K562 (cell line): Measurements from ENCODE around the gene C19orf47. TPM values are rescaled to one million over a fixed set of nuclear protein-coding genes. Genes with fewer than 3 reads are reported as not detected.

Experiments
- ATAC-seq: fragments of 200-7000 bp; cut with Tn5 transposase; 3 replicates; pipeline ENCODE4 v1.9.1; 2020; ENCODE audit warnings: moderate library complexity
- BruUV-seq: library from RNA; stranded (reverse); fragments of 400-500 nt; replicated peaks from 2 replicates; lab custom pipeline; 2021; lab: Mats Ljungman, UMichigan
- CTCF ChIA-PET: fragments of 300-600 bp; formaldehyde crosslinking; extraction: SDS; loops from one replicate; lab custom pipeline; 2021; ENCODE audit warnings: low intra/inter-chr PET ratio; lab: Yijun Ruan, JAX
- POLR2A ChIA-PET: fragments of 300-600, 350-650 bp; sonication (Branson Sonifier 250); formaldehyde crosslinking; extraction: SDS; loops from one replicate; lab custom pipeline; 2021; ENCODE audit warnings: antibody characterized with exemption, inconsistent platforms; lab: Yijun Ruan, JAX
- DNase-seq, 4 experiments: peaks; one replicate each; pipeline versions ENCODE4 v3.0.0 to v3.0.0-alpha.2; 2011 to 2018; ENCODE audit warnings: low spot score in 3 of 4, mixed read lengths in 3 of 4; ENCODE audit errors: extremely low read depth in 1 of 4
- FAIRE-seq: peaks from 2 replicates; lab custom pipeline; 2011; peaks lifted over from hg19 to GRCh38; lab: Jason Lieb, UNC
- H2AFZ ChIP-seq: 2 replicates; pipeline ENCODE4 v1.6.0; 2011; ENCODE audit warnings: low read depth, low read length, control low read depth, inconsistent platforms
- H3K27ac ChIP-seq: fragments of 200-600 bp; 3 replicates; pipeline ENCODE4 v1.8.0; 2011; ENCODE audit warnings: low read depth, mild to moderate bottlenecking, control low read depth, inconsistent platforms, low read length, moderate library complexity, mixed read lengths; ENCODE audit errors: extremely low read depth
- H3K27me3 ChIP-seq, 2 experiments: fragments of 300-600 bp in 1 of 2; 2 replicates in 1 of 2; 3 replicates in 1 of 2; pipeline versions ENCODE4 v1.6.0 to v1.8.0; 2011; ENCODE audit warnings: inconsistent platforms in 2 of 2, low read length in 2 of 2, mild to moderate bottlenecking in 1 of 2, mixed read lengths in 1 of 2, moderate library complexity in 1 of 2; ENCODE audit not compliant: control insufficient read depth in 2 of 2, insufficient read depth in 2 of 2
- H3K36me3 ChIP-seq: fragments of 300-600 bp; 3 replicates; pipeline ENCODE4 v1.8.0; 2011; ENCODE audit warnings: mild to moderate bottlenecking, low read length, inconsistent platforms; ENCODE audit not compliant: control insufficient read depth, insufficient read depth
- H3K4me1 ChIP-seq, 2 experiments: fragments of 200-600 bp in 1 of 2; replicated peaks in 1 of 2; 2 replicates in 1 of 2; 3 replicates in 1 of 2; pipeline versions ENCODE4 v1.5.1 to v1.8.0; 2011; ENCODE audit warnings: inconsistent platforms in 2 of 2, low read length in 2 of 2, mild to moderate bottlenecking in 1 of 2, mixed read lengths in 1 of 2, moderate library complexity in 1 of 2; ENCODE audit not compliant: control insufficient read depth in 2 of 2, insufficient read depth in 2 of 2
- H3K4me2 ChIP-seq: 2 replicates; pipeline ENCODE4 v1.6.1; 2011; ENCODE audit warnings: low read length, control low read depth, inconsistent platforms, mixed read lengths; ENCODE audit not compliant: insufficient read depth
- H3K4me3 ChIP-seq: fragments of 200-600 bp; sonication (generic), shearing (Covaris generic); 2 replicates; pipeline ENCODE4 v1.5.1; 2016; ENCODE audit warnings: control low read depth, inconsistent platforms
- H3K79me2 ChIP-seq: fragments of 200-600 bp; 3 replicates; pipeline ENCODE4 v1.8.0; 2011; ENCODE audit warnings: low read length, inconsistent platforms; ENCODE audit not compliant: control insufficient read depth, insufficient read depth
- H3K9ac ChIP-seq, 2 experiments: 2 replicates each; pipeline versions ENCODE4 v1.6.0 to v1.6.1; 2011; ENCODE audit warnings: low read depth in 2 of 2, low read length in 2 of 2, control low read depth in 1 of 2, inconsistent platforms in 1 of 2, mild to moderate bottlenecking in 1 of 2, mixed read lengths in 1 of 2; ENCODE audit not compliant: insufficient read depth in 1 of 2
- H3K9me1 ChIP-seq: one replicate; pipeline ENCODE4 v1.6.0; 2011; ENCODE audit warnings: inconsistent platforms, mild to moderate bottlenecking, low read length, moderate library complexity; ENCODE audit not compliant: control insufficient read depth, insufficient read depth
- H3K9me3 ChIP-seq: replicated peaks from 2 replicates; pipeline ENCODE4 v1.5.1; 2011; ENCODE audit warnings: low read depth, low read length, inconsistent platforms; ENCODE audit not compliant: control insufficient read depth, insufficient read depth
- H4K20me1 ChIP-seq: replicated peaks from 2 replicates; pipeline ENCODE4 v1.6.1; 2011; ENCODE audit warnings: low read length, inconsistent platforms, mixed read lengths; ENCODE audit not compliant: control insufficient read depth, insufficient read depth
- CTCFL ChIP-seq: IDR thresholded peaks from 2 replicates; pipeline ENCODE4 v1.6.1; 2011; ENCODE audit warnings: borderline replicate concordance, low read depth, mild to moderate bottlenecking, moderate library complexity, low read length; ENCODE audit not compliant: insufficient read depth, poor library complexity, severe bottlenecking
- GABPB1 ChIP-seq: sonication (generic); formaldehyde crosslinking; IDR thresholded peaks from 2 replicates; pipeline ENCODE4 v1.8.0; 2022; ENCODE audit warnings: mild to moderate bottlenecking, missing genetic modification reagents
- HDGF ChIP-seq: fragments of 450-650 bp; IDR thresholded peaks from 2 replicates; pipeline ENCODE4 v1.6.1; 2016
- KAT7 ChIP-seq: sonication (generic); formaldehyde crosslinking; IDR thresholded peaks from 2 replicates; pipeline ENCODE4 v1.8.0; 2022; ENCODE audit warnings: missing genetic modification reagents, mild to moderate bottlenecking, borderline replicate concordance
- NCOA1 ChIP-seq: fragments of 450-650 bp; IDR thresholded peaks from 2 replicates; pipeline ENCODE4 v1.6.1; 2016; ENCODE audit warnings: low read depth
- NR2C1 ChIP-seq, 2 experiments: fragments of 450-650 bp; IDR thresholded peaks; 2 replicates each; pipeline ENCODE4 v1.6.1; 2017; ENCODE audit warnings: mild to moderate bottlenecking in 2 of 2, antibody characterized with exemption in 1 of 2, inconsistent platforms in 1 of 2, missing compliant biosample characterization in 1 of 2, missing genetic modification characterization in 1 of 2
- RBBP5 ChIP-seq: fragments of 200-600 bp; sonication (generic); IDR thresholded peaks from 2 replicates; pipeline ENCODE4 v1.6.1; 2012; ENCODE audit warnings: borderline replicate concordance, mild to moderate bottlenecking, low read length, control low read depth, inconsistent platforms; ENCODE audit not compliant: insufficient read depth, poor library complexity, severe bottlenecking
- ZBTB11 ChIP-seq, 3 experiments: fragments of 200-800 bp in 1 of 3; fragments of 250-450 bp in 1 of 3; fragments of 450-650 bp in 1 of 3; sonication (Bioruptor Pico) in 1 of 3; sonication (Bioruptor generic) in 1 of 3; formaldehyde crosslinking in 1 of 3; IDR thresholded peaks; 2 replicates each; pipeline versions ENCODE4 v1.6.1 to v1.8.0; 2016 to 2022; ENCODE audit warnings: mild to moderate bottlenecking in 2 of 3, missing genetic modification characterization in 2 of 3, missing compliant biosample characterization in 1 of 3, moderate library complexity in 1 of 3
- whole genome bisulfite sequencing: fragments of 100-300 bp; shearing (Covaris generic); methylation state at CpG from one replicate; pipeline ENCODE4 v1.1.6; 2016; ENCODE audit warnings: low coverage, mixed read lengths; ENCODE audit not compliant: insufficient coverage; ENCODE audit errors: missing lambda C conversion rate; 5-methylcytosine and 5-hydroxymethylcytosine counted together
- in situ Hi-C: fragments of 300-500 bp; cut with MboI; formaldehyde crosslinking; loops from 4 replicates; pipeline ENCODE4 v1.15.0; 2018; ENCODE audit warnings: inconsistent platforms, mixed read lengths
- intact Hi-C: fragments of 100-400 bp; cut with micrococcal nuclease; formaldehyde crosslinking; loops from 2 replicates; pipeline ENCODE4 v1.14.2; 2022
- polyA plus RNA-seq, 8 experiments: library from polyadenylated mRNA; depleted of rRNA in 4 of 8; stranded (reverse) in 5 of 8; unstranded in 3 of 8; fragments of >200 nt; fragmentation: Nextera tagmentation in 2 of 8; fragmentation: Illumina TruSeq in 1 of 8; extraction: Ambion mirVana in 2 of 8; extraction: Trizol in 1 of 8; gene quantifications; 2 replicates each; pipeline versions ENCODE4 v1.2.1 to v1.2.3, GENCODE V29; 2011 to 2014; ENCODE audit warnings: inconsistent platforms in 1 of 8, missing spikeins in 1 of 8
- total RNA-seq, 7 experiments: library from RNA; depleted of rRNA in 6 of 7; stranded (reverse); fragments of >200 nt in 6 of 7; fragmentation: Illumina TruSeq in 2 of 7; extraction: Trizol in 2 of 7; gene quantifications; 2 replicates each; pipeline versions ENCODE4 v1.2.1 to v1.2.3, GENCODE V29; 2011 to 2021; ENCODE audit warnings: low replicate concordance in 1 of 7

C19orf47 gene
- total and polyA plus RNA-seq, 9 of the 15 experiments (the other 6 are each of a cell fraction or from before 2014, with no cell fraction given), result 0.08 to 26.1 (median 14.7) TPM

- ChIA-PET CTCF (no interaction called here), POLR2A (interaction anchor here (0.7 to 1.9 kb wide), 4 partner anchors 9 to 61 kb away, joined by 3 to 14 read pairs (median 3); no protein-coding TSS in a partner anchor)
- TF ChIP-seq NCOA1 (no peak), NR2C1 (IDR thresholded peaks at IDR 0.05) (no peak), NR2C1 (tag; IDR thresholded peaks at IDR 0.05) (no peak), ZBTB11 (CRISPR knock-in tag; IDR thresholded peaks at IDR 0.05) (0 out of 6 replicates have a peak, but pooled peaks of 1 of the 3 experiments have one; percentile 12), CTCFL (no peak), RBBP5 (peak; percentile 13), GABPB1 (CRISPR knock-in tag) (peak; percentile 29; the same call in 1 of the 2 replicates), KAT7 (CRISPR knock-in tag) (0 out of 2 replicates have a peak, but pooled peaks have one; percentile 45), HDGF (0 out of 2 replicates have a peak, but pooled peaks have one; percentile 64)
Measured at GRCh38 chr19:40273469-40274360, 74.5 kb downstream of the C19orf47 start.

More at GRCh38 chr19:40273469-40274360, 74.5 kb downstream of the C19orf47 start:
- H4K20me1 ChIP-seq, result no peaks in the 10 kb centered on the region
- peaks cover 95% of the 10 kb centered on the region for H3K79me2 ChIP-seq
- no TSS peak for BruUV-seq
- peaks cover 74 to 78% of the 10 kb centered on the region in 2 experiments for H3K4me1 ChIP-seq
- H3K27ac ChIP-seq, result peak overlapping the region; percentile 68
- H3K4me2 ChIP-seq, result peak overlapping the region; percentile 78
- 46% methylated on average over 12 of the region's 14 CpGs for WGBS
- H3K9me3 ChIP-seq, result no peaks in the 10 kb centered on the region
- no peak overlapping the region for H3K4me3 ChIP-seq
- in situ Hi-C loops, result no loop called here
- no peak for FAIRE-seq
- intact Hi-C loops, result loop anchor here (5.0 kb wide), 1 partner anchor 41 kb away; no protein-coding TSS in a partner anchor
- peaks cover 41% of the 10 kb centered on the region for H3K36me3 ChIP-seq
- H2AFZ ChIP-seq, result no peak overlapping the region
- DNase-seq, result peak in 1 of 4 experiments; percentile 22
- peak; percentile 11 for ATAC-seq
- H3K27me3 ChIP-seq, result no peaks in the 10 kb centered on the region
- H3K9ac ChIP-seq, result peak overlapping the region; percentile 40 to 89
- H3K9me1 ChIP-seq, result peaks cover 9% of the 10 kb centered on the region
